Measurements from ENCODE around the gene LMOD1. TPM values are rescaled to one million over a fixed set of nuclear protein-coding genes. Genes with fewer than 3 reads are reported as not detected.
A peak's percentile ranks its signal among the peaks of the same experiment; 100 is the strongest.

Gene LMOD1
- total and polyA plus RNA-seq, 4 donors: 347 to 601 (median 418) TPM

- H3K9me3 ChIP-seq (ENCODE audit: control insufficient read depth, low read length): no peaks in the 10 kb centered on the region
- peaks cover 5 to 12% of the 10 kb centered on the region in 2 donors for H3K36me3 ChIP-seq (ENCODE audit: control insufficient read depth in 1 of 2, insufficient read depth in 2 of 2, low read length in 1 of 2)
- intact Hi-C loops (cut with DNase I): loop anchor here (1.0 to 10.0 kb wide), 4 partner anchors 49 to 239 kb away; partner anchors contain the start of gene LMOD1 (in 1 of the 2)
- peak; percentile 94 to 98 for DNase-seq
- peak overlapping the region; percentile 25 to 88 for H3K27ac ChIP-seq (ENCODE audit: low read depth in 1 of 2, low read length in 2 of 2)
- no peak overlapping the region for H3K4me3 ChIP-seq (ENCODE audit: low read length in 2 of 2)
- no peaks in the 10 kb centered on the region for H3K27me3 ChIP-seq (ENCODE audit: control insufficient read depth in 1 of 2, insufficient read depth in 2 of 2, low read length in 1 of 2)
- peak; percentile 90 for ATAC-seq (ENCODE audit: low FRiP score)
- WGBS, 2 donors: 4 to 7% methylated on average over 10 of the region's 10 CpGs
- H3K4me1 ChIP-seq (ENCODE audit: control insufficient read depth in 1 of 2, insufficient read depth in 2 of 2, low read length in 2 of 2): peaks cover 0 to 6% of the 10 kb centered on the region in 2 donors
Observed at GRCh38 chr1:201895913-201896807, 50.2 kb downstream of the LMOD1 start.

- Histone ChIP-seq H3K36me3 (ENCODE audit: control insufficient read depth in 1 of 2, insufficient read depth in 2 of 2, low read length in 1 of 2) (peaks cover 5 to 11% of the 10 kb centered on the region in 2 donors), H3K4me1 (ENCODE audit: control insufficient read depth in 1 of 2, insufficient read depth in 2 of 2, low read length in 2 of 2) (peaks cover 0 to 5% of the 10 kb centered on the region in 2 donors), H3K4me3 (ENCODE audit: low read length in 2 of 2) (no peak overlapping the region), H3K9me3 (ENCODE audit: control insufficient read depth, low read length) (no peaks in the 10 kb centered on the region), H3K27ac (ENCODE audit: low read depth in 1 of 2, low read length in 2 of 2) (peak overlapping the region in 1 of 2 donors; percentile 28), H3K27me3 (ENCODE audit: control insufficient read depth in 1 of 2, insufficient read depth in 2 of 2, low read length in 1 of 2) (no peaks in the 10 kb centered on the region)
- DNase-seq (no peak), ATAC-seq (ENCODE audit: low FRiP score) (peak; percentile 2)
- intact Hi-C loops (cut with DNase I): loop anchor here (1.0 to 10.0 kb wide), 2 partner anchors 50 to 240 kb away; no protein-coding TSS in a partner anchor
- WGBS, 2 donors: 37 to 45% methylated on average over 7 of the region's 7 CpGs
Observed at GRCh38 chr1:201895120-201895665, 51.2 kb downstream of the LMOD1 start.

DNA sequence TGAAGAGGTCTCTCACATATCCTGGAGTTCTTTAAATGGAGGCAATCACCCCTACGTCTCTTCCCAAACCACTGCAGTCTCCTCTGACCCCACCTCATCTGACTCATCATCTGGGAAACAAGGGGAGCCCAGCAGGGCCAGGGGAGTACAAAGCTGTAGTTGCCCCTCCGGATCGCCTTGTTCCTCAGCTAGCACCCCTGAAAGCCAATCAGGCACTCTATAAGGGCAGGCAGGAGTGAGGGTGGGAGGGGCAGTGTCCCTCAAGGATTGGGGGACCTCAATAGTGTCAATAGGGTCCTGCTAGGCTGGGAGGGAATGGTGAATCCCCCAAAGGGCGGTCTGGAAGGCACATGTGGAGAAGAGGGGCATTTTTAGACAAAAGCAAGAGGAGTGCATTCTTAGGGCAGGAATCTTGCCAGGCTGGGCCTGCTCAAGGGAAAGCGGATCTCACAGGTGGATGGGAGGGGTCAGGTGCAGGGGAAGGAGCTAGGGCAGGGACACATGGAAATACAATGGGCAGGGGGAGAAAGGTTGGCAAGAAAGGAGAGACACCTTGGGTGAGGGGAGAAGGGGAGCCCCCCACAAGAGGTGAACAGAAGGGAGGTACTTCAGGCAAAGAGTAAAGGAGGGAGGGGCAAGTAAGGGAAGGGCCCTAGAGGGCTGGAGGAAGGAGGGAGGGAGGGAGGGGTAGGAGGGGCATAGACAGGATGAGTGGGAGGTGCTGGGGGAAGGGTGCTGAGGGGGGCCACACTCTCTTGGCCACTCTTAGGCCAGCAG lies 51.8 kb downstream of the LMOD1 start:
- H3K27me3 ChIP-seq (ENCODE audit: control insufficient read depth in 1 of 2, insufficient read depth in 2 of 2, low read length in 1 of 2): no peaks in the 10 kb centered on the region
- peak overlapping the region in 1 of 2 donors; percentile 46 for H3K27ac ChIP-seq (ENCODE audit: low read depth in 1 of 2, low read length in 2 of 2)
- no peak overlapping the region for H3K4me3 ChIP-seq (ENCODE audit: low read length in 2 of 2)
- H3K4me1 ChIP-seq (ENCODE audit: control insufficient read depth in 1 of 2, insufficient read depth in 2 of 2, low read length in 2 of 2): peaks cover 0 to 4% of the 10 kb centered on the region in 2 donors
- H3K9me3 ChIP-seq (ENCODE audit: control insufficient read depth, low read length): no peaks in the 10 kb centered on the region
- ATAC-seq (ENCODE audit: low FRiP score) (peak; percentile 1), DNase-seq (no peak)
- peaks cover 5 to 7% of the 10 kb centered on the region in 2 donors for H3K36me3 ChIP-seq (ENCODE audit: control insufficient read depth in 1 of 2, insufficient read depth in 2 of 2, low read length in 1 of 2)
- 32 to 48% methylated on average over 5 of the region's 5 CpGs for WGBS, 2 donors
- intact Hi-C loops (cut with DNase I): loop anchor here (1.0 to 10.0 kb wide), 2 partner anchors 51 to 240 kb away; no protein-coding TSS in a partner anchor

- WGBS, 2 donors: 8 to 17% methylated on average over 3 of the region's 3 CpGs
- Histone ChIP-seq H3K27me3 (ENCODE audit: control insufficient read depth in 1 of 2, insufficient read depth in 2 of 2, low read length in 1 of 2) (no peaks in the 10 kb centered on the region), H3K4me3 (ENCODE audit: low read length in 2 of 2) (no peak overlapping the region), H3K36me3 (ENCODE audit: control insufficient read depth in 1 of 2, insufficient read depth in 2 of 2, low read length in 1 of 2) (peaks cover 3 to 5% of the 10 kb centered on the region in 2 donors), H3K27ac (ENCODE audit: low read depth in 1 of 2, low read length in 2 of 2) (peak overlapping the region in 1 of 2 donors; percentile 23), H3K9me3 (ENCODE audit: control insufficient read depth, low read length) (no peaks in the 10 kb centered on the region), H3K4me1 (ENCODE audit: control insufficient read depth in 1 of 2, insufficient read depth in 2 of 2, low read length in 2 of 2) (peaks cover 0 to 2% of the 10 kb centered on the region in 2 donors)
- ATAC-seq (ENCODE audit: low FRiP score) (no peak), DNase-seq (no peak)
- intact Hi-C loops (cut with DNase I): loop anchor here in 1 of 2 donors (10.0 kb wide), 1 partner anchor 241 kb away; no protein-coding TSS in a partner anchor
Observed at GRCh38 chr1:201893431-201893830, 52.9 kb downstream of the LMOD1 start.

- ATAC-seq (ENCODE audit: low FRiP score) (no peak), DNase-seq (no peak)
- no peak overlapping the region for H3K4me3 ChIP-seq (ENCODE audit: low read length in 2 of 2)
- H3K27me3 ChIP-seq (ENCODE audit: control insufficient read depth in 1 of 2, insufficient read depth in 2 of 2, low read length in 1 of 2): no peaks in the 10 kb centered on the region
- no peaks in the 10 kb centered on the region for H3K36me3 ChIP-seq (ENCODE audit: control insufficient read depth in 1 of 2, insufficient read depth in 2 of 2, low read length in 1 of 2)
- 39 to 50% methylated on average over 6 of the region's 6 CpGs for WGBS, 2 donors
- H3K9me3 ChIP-seq (ENCODE audit: control insufficient read depth, low read length): no peaks in the 10 kb centered on the region
- H3K4me1 ChIP-seq (ENCODE audit: control insufficient read depth in 1 of 2, insufficient read depth in 2 of 2, low read length in 2 of 2): no peaks in the 10 kb centered on the region
- intact Hi-C loops (cut with DNase I): loop anchor here in 1 of 2 donors (10.0 kb wide), 1 partner anchor 243 kb away; no protein-coding TSS in a partner anchor
- H3K27ac ChIP-seq (ENCODE audit: low read depth in 1 of 2, low read length in 2 of 2): peak overlapping the region in 1 of 2 donors; percentile 28
Observed at GRCh38 chr1:201892211-201892610, 54.1 kb downstream of the LMOD1 start.

- Histone ChIP-seq H3K27me3 (ENCODE audit: control insufficient read depth in 1 of 2, insufficient read depth in 2 of 2, low read length in 1 of 2) (no peaks in the 10 kb centered on the region), H3K27ac (ENCODE audit: low read depth in 1 of 2, low read length in 2 of 2) (peak overlapping the region in 1 of 2 donors; percentile 7), H3K36me3 (ENCODE audit: control insufficient read depth in 1 of 2, insufficient read depth in 2 of 2, low read length in 1 of 2) (no peaks in the 10 kb centered on the region), H3K4me1 (ENCODE audit: control insufficient read depth in 1 of 2, insufficient read depth in 2 of 2, low read length in 2 of 2) (no peaks in the 10 kb centered on the region), H3K4me3 (ENCODE audit: low read length in 2 of 2) (no peak overlapping the region), H3K9me3 (ENCODE audit: control insufficient read depth, low read length) (no peaks in the 10 kb centered on the region)
- no peak for ATAC-seq (ENCODE audit: low FRiP score)
- DNase-seq: no peak
- intact Hi-C loops (cut with DNase I): loop anchor here in 1 of 2 donors (10.0 kb wide), 1 partner anchor 243 kb away; no protein-coding TSS in a partner anchor
- WGBS, 2 donors: 50 to 54% methylated on average over 5 of the region's 5 CpGs
Observed at GRCh38 chr1:201891451-201892045, 54.8 kb downstream of the LMOD1 start.

GRCh38 chr1:201890806-201891450 lies 55.4 kb downstream of the LMOD1 start:
- no peaks in the 10 kb centered on the region for H3K36me3 ChIP-seq (ENCODE audit: control insufficient read depth in 1 of 2, insufficient read depth in 2 of 2, low read length in 1 of 2)
- 27 to 28% methylated on average over 3 of the region's 3 CpGs for WGBS, 2 donors
- H3K27me3 ChIP-seq (ENCODE audit: control insufficient read depth in 1 of 2, insufficient read depth in 2 of 2, low read length in 1 of 2): no peaks in the 10 kb centered on the region
- H3K9me3 ChIP-seq (ENCODE audit: control insufficient read depth, low read length): no peaks in the 10 kb centered on the region
- ATAC-seq (ENCODE audit: low FRiP score) (no peak), DNase-seq (no peak)
- peak overlapping the region in 1 of 2 donors; percentile 19 for H3K27ac ChIP-seq (ENCODE audit: low read depth in 1 of 2, low read length in 2 of 2)
- intact Hi-C loops (cut with DNase I): loop anchor here in 1 of 2 donors (10.0 kb wide), 1 partner anchor 244 kb away; no protein-coding TSS in a partner anchor
- no peaks in the 10 kb centered on the region for H3K4me1 ChIP-seq (ENCODE audit: control insufficient read depth in 1 of 2, insufficient read depth in 2 of 2, low read length in 2 of 2)
- H3K4me3 ChIP-seq (ENCODE audit: low read length in 2 of 2): no peak overlapping the region
